Measurements from ENCODE around the gene KNDC1. TPM values are rescaled to one million over a fixed set of nuclear protein-coding genes. Genes with fewer than 3 reads are reported as not detected.

Gene KNDC1
- total RNA-seq, 1 donor from 2014 or later = not detected

DNA sequence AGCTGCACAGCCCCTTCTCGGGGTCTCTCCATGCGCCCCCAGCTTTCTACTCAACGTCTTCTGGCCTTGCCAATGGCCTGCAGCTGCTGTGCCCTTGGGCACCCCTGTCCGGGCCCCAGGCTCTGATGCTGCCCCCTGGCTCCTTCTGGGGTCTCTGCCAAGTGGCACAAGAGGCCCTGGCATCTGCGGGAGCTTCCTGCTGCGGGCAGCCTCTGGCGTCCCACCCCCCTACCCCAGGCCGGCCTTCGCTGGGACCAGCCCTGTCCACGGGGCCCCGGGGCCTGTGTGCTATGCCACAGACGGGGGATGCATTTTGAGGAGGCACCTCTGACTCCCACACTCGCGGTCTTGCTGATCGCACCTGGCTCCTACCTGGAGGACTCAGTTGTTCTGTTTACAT lies 80.0 kb downstream of the KNDC1 start:
- no peak for TF ChIP-seq CTCF (IDR thresholded peaks at IDR 0.05)
- Mint-ChIP-seq H3K4me3 (ENCODE audit: unreplicated experiment) (no peak overlapping the region), H3K27me3 (ENCODE audit: unreplicated experiment) (peaks cover 41% of the 10 kb centered on the region)

DNA sequence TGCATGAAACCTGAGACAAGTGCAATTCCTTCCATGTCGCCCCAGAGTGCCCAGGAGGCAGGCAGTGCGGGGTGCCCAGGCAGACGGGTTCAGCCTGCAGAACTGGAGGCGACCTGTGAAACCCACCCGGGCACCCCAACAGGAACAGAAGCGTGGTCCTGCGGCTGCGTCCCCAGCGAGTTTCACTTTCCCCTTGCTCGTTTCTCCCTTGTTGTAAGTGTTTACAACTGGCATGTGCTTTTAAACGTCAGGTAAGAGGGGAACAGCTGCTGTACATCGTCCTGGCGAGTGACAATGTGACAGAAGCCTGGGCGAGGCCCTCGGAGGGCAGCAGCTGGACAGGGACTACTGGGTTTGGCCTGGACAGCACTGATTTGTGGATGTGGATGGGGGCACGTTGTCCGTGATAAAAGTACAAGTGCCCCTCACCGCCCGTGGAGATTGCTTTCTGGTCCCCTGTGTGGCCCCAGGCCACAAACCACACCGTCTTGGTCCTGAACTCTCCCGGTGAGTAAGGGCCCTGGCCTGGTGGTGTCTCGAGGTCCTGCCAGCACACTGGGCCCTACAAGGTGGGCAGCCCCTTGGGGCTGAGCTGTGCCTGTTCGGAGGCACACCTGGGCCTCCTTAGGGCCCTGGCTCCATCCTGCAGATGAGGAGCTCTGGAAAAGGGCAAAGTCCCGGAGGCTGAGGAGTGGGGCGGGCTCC lies 81.6 kb downstream of the KNDC1 start:
- peaks cover 38% of the 10 kb centered on the region for H3K27me3 Mint-ChIP-seq (ENCODE audit: unreplicated experiment)
- no peaks in the 10 kb centered on the region for H3K9me3 Mint-ChIP-seq (ENCODE audit: unreplicated experiment)
- DNase-seq (ENCODE audit: extremely low spot score, unreplicated experiment) = no peak
- no peak overlapping the region for H3K27ac Mint-ChIP-seq (ENCODE audit: unreplicated experiment)
- H3K4me3 Mint-ChIP-seq (ENCODE audit: unreplicated experiment) = no peak overlapping the region
- no peaks in the 10 kb centered on the region for H3K4me1 Mint-ChIP-seq (ENCODE audit: unreplicated experiment)
- no peak for TF ChIP-seq CTCF (IDR thresholded peaks at IDR 0.05)
- no peaks in the 10 kb centered on the region for H3K36me3 Mint-ChIP-seq (ENCODE audit: unreplicated experiment)

More for the DNA sequence above, 80.0 kb downstream of the KNDC1 start:
- no peak for DNase-seq (ENCODE audit: extremely low spot score, unreplicated experiment)
- Mint-ChIP-seq H3K9me3 (ENCODE audit: unreplicated experiment) (no peaks in the 10 kb centered on the region), H3K4me1 (ENCODE audit: unreplicated experiment) (peaks cover 5% of the 10 kb centered on the region), H3K36me3 (ENCODE audit: unreplicated experiment) (no peaks in the 10 kb centered on the region), H3K27ac (ENCODE audit: unreplicated experiment) (no peak overlapping the region)

DNA sequence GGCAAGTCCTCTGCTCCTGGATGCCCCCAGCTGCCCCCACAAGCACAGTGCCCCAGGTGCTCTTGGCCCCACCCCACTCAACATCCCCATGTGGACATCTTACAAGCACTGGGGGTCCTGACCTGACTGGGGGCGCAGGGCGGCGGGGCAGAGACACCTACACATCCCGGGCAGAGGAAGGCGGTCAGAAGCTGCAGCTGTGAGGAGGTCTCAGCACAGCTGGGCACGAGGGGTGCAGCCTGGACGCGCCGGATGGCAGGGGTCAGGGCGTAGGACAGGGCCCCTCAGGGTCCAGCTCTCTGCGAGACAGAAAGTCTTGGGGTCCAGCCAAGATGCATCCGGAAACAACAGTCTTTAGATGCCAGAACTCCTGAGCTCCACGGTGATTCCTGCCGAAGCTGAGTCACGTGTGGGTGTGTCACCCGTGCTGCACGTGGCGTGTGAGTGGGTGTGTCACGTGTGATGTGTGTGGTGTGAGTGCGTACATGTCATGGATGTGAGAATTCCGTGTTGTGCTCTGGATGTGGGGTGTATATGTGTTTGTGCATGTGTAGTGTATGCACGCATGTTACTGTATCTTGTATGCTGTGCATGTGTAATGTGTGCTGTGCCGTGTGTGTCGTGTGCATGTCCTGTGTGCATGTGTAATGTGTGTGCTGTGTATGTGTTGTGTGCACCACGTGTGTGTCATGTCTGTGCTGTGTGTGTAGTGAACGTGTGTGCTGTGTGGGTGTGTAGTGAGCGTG lies 82.8 kb downstream of the KNDC1 start:
- no peak overlapping the region for H3K4me3 Mint-ChIP-seq (ENCODE audit: unreplicated experiment)
- DNase-seq (ENCODE audit: extremely low spot score, unreplicated experiment) = no peak
- H3K27ac Mint-ChIP-seq (ENCODE audit: unreplicated experiment) = no peak overlapping the region
- H3K27me3 Mint-ChIP-seq (ENCODE audit: unreplicated experiment) = peaks cover 38% of the 10 kb centered on the region
- H3K4me1 Mint-ChIP-seq (ENCODE audit: unreplicated experiment) = no peaks in the 10 kb centered on the region
- TF ChIP-seq CTCF (IDR thresholded peaks at IDR 0.05) = no peak
- H3K9me3 Mint-ChIP-seq (ENCODE audit: unreplicated experiment) = no peaks in the 10 kb centered on the region
- no peaks in the 10 kb centered on the region for H3K36me3 Mint-ChIP-seq (ENCODE audit: unreplicated experiment)

GRCh38 chr10:133243593-133243992 lies 83.6 kb downstream of the KNDC1 start:
- Mint-ChIP-seq H3K4me1 (ENCODE audit: unreplicated experiment) (no peaks in the 10 kb centered on the region), H3K9me3 (ENCODE audit: unreplicated experiment) (no peaks in the 10 kb centered on the region), H3K27ac (ENCODE audit: unreplicated experiment) (no peak overlapping the region), H3K36me3 (ENCODE audit: unreplicated experiment) (no peaks in the 10 kb centered on the region), H3K27me3 (ENCODE audit: unreplicated experiment) (peaks cover 33% of the 10 kb centered on the region), H3K4me3 (ENCODE audit: unreplicated experiment) (no peak overlapping the region)
- TF ChIP-seq CTCF (IDR thresholded peaks at IDR 0.05) = no peak
- no peak for DNase-seq (ENCODE audit: extremely low spot score, unreplicated experiment)

Measured in osteocyte (in vitro differentiated cells).